ENCODE measurements around the gene ZFYVE28.

ZFYVE28 gene

DNA sequence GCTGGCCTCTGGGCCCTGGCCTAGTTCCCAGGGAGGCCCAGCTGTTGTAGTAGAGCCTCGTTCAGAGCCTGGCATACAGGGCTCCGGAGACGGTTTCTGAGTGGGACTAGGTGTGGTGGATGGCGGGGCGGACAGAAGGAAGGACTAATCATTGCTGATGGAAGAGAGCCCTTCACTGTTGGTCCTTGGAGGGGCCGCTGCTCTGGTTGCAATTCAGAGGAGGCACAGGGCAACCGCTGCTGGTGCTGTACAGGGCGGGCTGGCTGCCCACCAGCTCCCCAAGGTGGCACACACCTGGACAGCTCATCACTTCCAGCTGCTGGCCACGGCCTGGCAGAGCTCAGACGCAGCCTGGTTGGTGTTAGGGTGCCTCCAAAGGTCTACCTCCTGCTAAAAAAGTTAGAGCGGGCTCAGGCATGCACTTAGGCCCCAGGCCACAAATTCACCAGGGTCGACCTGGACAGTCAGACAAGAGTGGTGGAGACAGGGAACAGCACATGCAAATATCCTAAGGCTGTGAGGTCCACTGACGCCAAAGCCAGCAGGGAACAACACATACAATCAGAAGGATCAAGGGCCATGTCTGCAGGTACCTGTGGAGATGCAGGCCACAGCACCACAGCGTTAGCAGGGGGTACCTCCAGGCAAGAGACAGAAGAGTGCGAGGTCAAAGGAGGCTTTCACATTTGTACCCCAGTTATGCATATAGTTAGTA is 43.0 kb upstream of the ZFYVE28 start:
- Histone ChIP-seq H3K27me3 (replicated peaks in 2 of 5; ENCODE audit: control insufficient read depth in 4 of 5, insufficient read depth in 5 of 5, low read length in 4 of 5) (peaks cover 0 to 10% (median 7%) of the 10 kb centered on the region in 5 experiments), H3K4me3 (ENCODE audit: control insufficient read depth in 1 of 7, extremely low read depth in 1 of 7, insufficient read depth in 4 of 7, low read depth in 2 of 7, low read length in 6 of 7) (no peak overlapping the region), H3K36me3 (ENCODE audit: control insufficient read depth in 4 of 4, insufficient read depth in 4 of 4, low read length in 3 of 4) (no peaks in the 10 kb centered on the region), H3K4me1 (ENCODE audit: control extremely low read depth in 1 of 4, control insufficient read depth in 4 of 4, insufficient read depth in 4 of 4, low read length in 3 of 4) (peaks cover 0 to 13% (median 12%) of the 10 kb centered on the region in 4 experiments), H3K9me3 (ENCODE audit: control extremely low read depth in 1 of 5, control insufficient read depth in 4 of 5, insufficient read depth in 2 of 5, low read depth in 1 of 5, low read length in 4 of 5) (no peaks in the 10 kb centered on the region), H3K27ac (ENCODE audit: insufficient read depth in 1 of 2, low read depth in 1 of 2, low read length in 2 of 2, poor library complexity in 1 of 2, severe bottlenecking in 2 of 2) (no peak overlapping the region)
- CTCF ChIA-PET, result interaction anchor here (0.6 to 2.8 kb wide), 10 partner anchors 8 to 289 kb away, joined by 3 to 14 read pairs (median 4); no protein-coding TSS in a partner anchor
- 83% methylated on average over 12 of the region's 15 CpGs for WGBS (ENCODE audit: insufficient coverage)
- POLR2A ChIA-PET, result interaction anchor here (1.3 kb wide), 1 partner anchor 74 kb away, joined by 3 read pairs; no protein-coding TSS in a partner anchor
- DNase-seq, result no peak

- ChIA-PET CTCF (interaction anchor here (0.5 to 2.8 kb wide), 4 partner anchors 9 to 246 kb away, joined by 3 to 14 read pairs (median 4); partner anchors contain the start of gene RNF4), POLR2A (interaction anchor here (0.6 to 1.1 kb wide), 2 partner anchors 23 to 42 kb away, joined by 3 to 4 read pairs; no protein-coding TSS in a partner anchor)
- WGBS (ENCODE audit: insufficient coverage), result 94% methylated on average over 15 of the region's 19 CpGs
- no peak overlapping the region for H3K4me3 ChIP-seq (ENCODE audit: control insufficient read depth in 1 of 7, extremely low read depth in 1 of 7, insufficient read depth in 4 of 7, low read depth in 2 of 7, low read length in 6 of 7)
- DNase-seq, result no peak
- peaks cover 0 to 10% (median 7%) of the 10 kb centered on the region in 5 experiments for H3K27me3 ChIP-seq (replicated peaks in 2 of 5; ENCODE audit: control insufficient read depth in 4 of 5, insufficient read depth in 5 of 5, low read length in 4 of 5)
- H3K27ac ChIP-seq (ENCODE audit: insufficient read depth in 1 of 2, low read depth in 1 of 2, low read length in 2 of 2, poor library complexity in 1 of 2, severe bottlenecking in 2 of 2), result no peak overlapping the region
- H3K9me3 ChIP-seq (ENCODE audit: control extremely low read depth in 1 of 5, control insufficient read depth in 4 of 5, insufficient read depth in 2 of 5, low read depth in 1 of 5, low read length in 4 of 5), result no peaks in the 10 kb centered on the region
- H3K4me1 ChIP-seq (ENCODE audit: control extremely low read depth in 1 of 4, control insufficient read depth in 4 of 4, insufficient read depth in 4 of 4, low read length in 3 of 4), result peaks cover 0 to 13% (median 12%) of the 10 kb centered on the region in 4 experiments
- H3K36me3 ChIP-seq (ENCODE audit: control insufficient read depth in 4 of 4, insufficient read depth in 4 of 4, low read length in 3 of 4), result no peaks in the 10 kb centered on the region
These were observed 41.3 kb upstream of the ZFYVE28 start for GRCh38 chr4:2459589-2460349.

GRCh38 chr4:2458546-2459491 is 40.4 kb upstream of the ZFYVE28 start:
- Histone ChIP-seq H3K27me3 (replicated peaks in 2 of 5; ENCODE audit: control insufficient read depth in 4 of 5, insufficient read depth in 5 of 5, low read length in 4 of 5) (peaks cover 0 to 10% (median 7%) of the 10 kb centered on the region in 5 experiments), H3K4me1 (ENCODE audit: control extremely low read depth in 1 of 4, control insufficient read depth in 4 of 4, insufficient read depth in 4 of 4, low read length in 3 of 4) (peaks cover 0 to 13% (median 12%) of the 10 kb centered on the region in 4 experiments), H3K27ac (ENCODE audit: insufficient read depth in 1 of 2, low read depth in 1 of 2, low read length in 2 of 2, poor library complexity in 1 of 2, severe bottlenecking in 2 of 2) (no peak overlapping the region), H3K9me3 (ENCODE audit: control extremely low read depth in 1 of 5, control insufficient read depth in 4 of 5, insufficient read depth in 2 of 5, low read depth in 1 of 5, low read length in 4 of 5) (no peaks in the 10 kb centered on the region), H3K36me3 (ENCODE audit: control insufficient read depth in 4 of 4, insufficient read depth in 4 of 4, low read length in 3 of 4) (no peaks in the 10 kb centered on the region), H3K4me3 (ENCODE audit: control insufficient read depth in 1 of 7, extremely low read depth in 1 of 7, insufficient read depth in 4 of 7, low read depth in 2 of 7, low read length in 6 of 7) (no peak overlapping the region)
- no peak for DNase-seq
- CTCF ChIA-PET, result interaction anchor here (0.9 to 2.8 kb wide), 3 partner anchors 8 to 15 kb away, joined by 3 to 14 read pairs (median 5); partner anchors contain the start of gene RNF4
- POLR2A ChIA-PET, result interaction anchor here (0.6 kb wide), 1 partner anchor 43 kb away, joined by 4 read pairs; no protein-coding TSS in a partner anchor
- WGBS (ENCODE audit: insufficient coverage), result 94% methylated on average over 38 of the region's 38 CpGs

GRCh38 chr4:2457481-2458295 is 39.2 kb upstream of the ZFYVE28 start:
- no peaks in the 10 kb centered on the region for H3K36me3 ChIP-seq (ENCODE audit: control insufficient read depth in 4 of 4, insufficient read depth in 4 of 4, low read length in 3 of 4)
- 92% methylated on average over 23 of the region's 24 CpGs for WGBS (ENCODE audit: insufficient coverage)
- H3K4me1 ChIP-seq (ENCODE audit: control extremely low read depth in 1 of 4, control insufficient read depth in 4 of 4, insufficient read depth in 4 of 4, low read length in 3 of 4), result peaks cover 0 to 9% (median 7%) of the 10 kb centered on the region in 4 experiments
- H3K27me3 ChIP-seq (replicated peaks in 2 of 5; ENCODE audit: control insufficient read depth in 4 of 5, insufficient read depth in 5 of 5, low read length in 4 of 5), result peaks cover 0 to 5% (median 0%) of the 10 kb centered on the region in 5 experiments
- no peak overlapping the region for H3K4me3 ChIP-seq (ENCODE audit: control insufficient read depth in 1 of 7, extremely low read depth in 1 of 7, insufficient read depth in 4 of 7, low read depth in 2 of 7, low read length in 6 of 7)
- POLR2A ChIA-PET, result no interaction called here
- CTCF ChIA-PET, result no interaction called here
- no peaks in the 10 kb centered on the region for H3K9me3 ChIP-seq (ENCODE audit: control extremely low read depth in 1 of 5, control insufficient read depth in 4 of 5, insufficient read depth in 2 of 5, low read depth in 1 of 5, low read length in 4 of 5)
- no peak overlapping the region for H3K27ac ChIP-seq (ENCODE audit: insufficient read depth in 1 of 2, low read depth in 1 of 2, low read length in 2 of 2, poor library complexity in 1 of 2, severe bottlenecking in 2 of 2)
- no peak for DNase-seq

- ChIA-PET CTCF (interaction anchor here (1.0 to 3.6 kb wide), 3 partner anchors 8 to 14 kb away, joined by 3 to 14 read pairs (median 11); no protein-coding TSS in a partner anchor), POLR2A (interaction anchor here (0.7 kb wide), 1 partner anchor 12 kb away, joined by 3 read pairs; no protein-coding TSS in a partner anchor)
- Histone ChIP-seq H3K9me3 (ENCODE audit: control extremely low read depth in 1 of 5, control insufficient read depth in 4 of 5, insufficient read depth in 2 of 5, low read depth in 1 of 5, low read length in 4 of 5) (no peaks in the 10 kb centered on the region), H3K36me3 (ENCODE audit: control insufficient read depth in 4 of 4, insufficient read depth in 4 of 4, low read length in 3 of 4) (no peaks in the 10 kb centered on the region), H3K4me1 (ENCODE audit: control extremely low read depth in 1 of 4, control insufficient read depth in 4 of 4, insufficient read depth in 4 of 4, low read length in 3 of 4) (no peaks in the 10 kb centered on the region), H3K27me3 (replicated peaks in 2 of 5; ENCODE audit: control insufficient read depth in 4 of 5, insufficient read depth in 5 of 5, low read length in 4 of 5) (no peaks in the 10 kb centered on the region), H3K4me3 (ENCODE audit: control insufficient read depth in 1 of 7, extremely low read depth in 1 of 7, insufficient read depth in 4 of 7, low read depth in 2 of 7, low read length in 6 of 7) (no peak overlapping the region), H3K27ac (ENCODE audit: insufficient read depth in 1 of 2, low read depth in 1 of 2, low read length in 2 of 2, poor library complexity in 1 of 2, severe bottlenecking in 2 of 2) (no peak overlapping the region)
- WGBS (ENCODE audit: insufficient coverage), result 94% methylated on average over 23 of the region's 25 CpGs
- no peak for DNase-seq
These were observed 33.7 kb upstream of the ZFYVE28 start for GRCh38 chr4:2451821-2452785.
